Amygdala (tissue), 56 donors: ENCODE measurements around the gene DTNA.
"Not testable (repeated sequence)": the region's sequence is repeated elsewhere in the genome, so short reads cannot be mapped to it uniquely, and the experiment has no call there.

Experiments used
- DNase-seq, 56 donors: peaks; one replicate each; lab custom pipeline; 2025; lab: John Stamatoyannopoulos, UW

The DTNA gene

DNA sequence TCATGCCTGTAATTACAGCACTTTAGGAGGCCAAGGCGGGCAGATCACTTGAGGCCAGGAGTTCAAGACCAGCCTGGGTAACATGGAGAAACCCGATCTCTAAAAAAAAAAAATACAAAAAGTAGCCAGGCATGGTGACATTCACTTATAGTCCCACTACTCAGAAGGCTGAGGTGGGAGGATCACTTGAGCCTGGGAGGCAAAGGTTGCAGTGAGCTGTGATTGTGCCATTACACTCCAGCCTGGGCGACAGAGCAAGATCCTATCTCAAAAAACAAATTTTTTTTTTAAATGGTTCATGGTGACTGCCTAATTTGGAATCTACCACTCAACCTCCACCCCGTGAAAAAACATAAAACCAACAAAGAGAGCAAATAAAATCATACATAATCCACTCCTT lies 212.5 kb downstream of the DTNA start:
- DNase-seq: not testable (repeated sequence)

DNA sequence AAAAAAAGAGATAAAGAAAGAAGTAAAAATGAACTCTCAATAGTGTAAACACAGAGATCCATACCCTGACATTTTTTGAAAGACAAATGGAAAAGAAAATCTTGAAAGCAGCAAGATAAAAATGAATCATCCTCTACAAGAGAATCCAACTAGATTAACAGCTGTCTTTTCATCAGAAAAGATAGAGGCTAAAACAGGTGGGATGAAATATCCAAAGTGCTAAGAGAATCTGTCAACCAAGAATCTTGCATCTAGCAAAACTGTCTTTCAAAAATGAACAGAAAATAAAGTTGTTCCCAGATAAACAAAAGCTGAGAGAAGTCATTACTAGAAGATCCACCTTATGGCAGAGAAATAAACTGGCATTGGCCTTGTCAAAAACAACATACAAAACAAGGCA lies 213.8 kb downstream of the DTNA start:
- DNase-seq: no peak

DNA sequence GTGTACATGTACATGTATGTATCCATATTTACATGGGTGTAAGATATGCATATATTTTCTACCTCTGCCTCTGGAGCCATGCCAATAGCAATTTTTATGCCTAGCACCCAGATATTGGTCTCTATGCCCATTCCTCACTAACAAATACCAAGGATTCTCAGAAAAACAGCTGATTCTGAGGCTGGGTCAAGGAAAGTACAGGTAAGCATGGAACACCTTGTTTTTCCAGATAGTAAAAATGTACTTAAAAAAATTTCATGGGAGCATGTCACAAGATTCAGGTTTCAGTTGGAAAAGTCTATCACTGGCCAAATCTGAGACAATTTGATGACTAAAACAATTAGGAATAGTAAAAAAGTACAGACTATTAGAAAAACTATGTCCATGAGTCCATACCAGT lies 216.6 kb downstream of the DTNA start:
- no peak for DNase-seq

DNA sequence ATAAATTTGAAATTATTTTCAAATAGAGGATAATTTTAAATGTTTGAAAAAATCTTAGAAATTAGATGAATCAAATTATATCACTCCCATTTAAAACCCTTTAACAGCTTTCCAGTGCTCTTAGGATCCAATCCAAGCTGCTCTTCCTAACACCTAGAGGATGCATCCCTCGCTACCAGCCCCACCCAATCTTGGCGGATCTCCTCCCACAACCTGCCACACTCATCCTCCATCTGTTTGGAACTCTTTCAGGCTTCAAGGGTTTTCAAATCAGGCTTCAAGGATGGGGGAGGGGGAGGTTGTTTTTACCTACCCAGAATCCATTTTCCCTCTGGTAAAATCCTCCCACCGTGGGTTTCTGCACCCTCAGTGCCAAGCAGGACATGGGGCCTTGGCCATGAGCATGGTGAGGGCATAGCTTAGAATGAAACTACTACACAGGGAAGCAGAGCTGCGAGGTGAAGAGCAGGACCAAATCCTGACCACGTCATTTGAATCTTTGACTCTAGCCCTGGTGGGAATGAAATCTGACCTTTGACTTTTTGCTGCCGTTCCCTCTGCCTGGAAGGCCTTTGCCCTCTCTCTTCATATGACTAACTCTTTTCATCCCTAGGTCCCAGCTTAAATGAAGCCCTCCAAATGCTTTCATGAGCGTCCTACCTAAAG lies 218.1 kb downstream of the DTNA start:
- DNase-seq: peak in 6 of 56 donors; percentile 3 to 36 (median 10)

DNA sequence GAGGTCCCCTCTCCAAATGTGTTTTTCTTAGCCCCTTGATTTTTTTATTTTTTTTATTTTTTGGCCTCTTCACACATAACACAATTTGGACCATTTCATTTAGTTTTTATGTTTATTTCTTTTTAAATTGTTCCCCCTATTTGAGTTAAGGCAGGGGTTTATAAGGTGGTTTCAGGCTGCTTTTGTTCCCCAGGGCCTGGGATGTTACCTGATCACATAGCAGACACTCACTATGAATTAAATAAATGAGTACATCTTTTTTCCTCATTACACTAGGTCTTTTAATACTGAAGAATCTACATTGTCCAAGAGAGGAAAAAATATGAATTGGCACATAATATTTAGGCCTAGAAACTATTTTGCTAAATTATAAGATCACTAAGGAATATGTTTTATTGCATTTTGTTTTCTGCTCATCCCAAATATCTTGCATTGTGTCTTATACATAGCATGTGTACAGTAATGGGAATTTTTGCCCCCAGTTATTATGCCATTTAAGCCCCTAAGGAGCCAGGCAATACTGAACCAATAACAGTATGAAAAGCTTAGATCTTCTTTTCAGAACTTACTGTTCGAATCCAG lies 218.7 kb downstream of the DTNA start:
- DNase-seq: no peak

DNA sequence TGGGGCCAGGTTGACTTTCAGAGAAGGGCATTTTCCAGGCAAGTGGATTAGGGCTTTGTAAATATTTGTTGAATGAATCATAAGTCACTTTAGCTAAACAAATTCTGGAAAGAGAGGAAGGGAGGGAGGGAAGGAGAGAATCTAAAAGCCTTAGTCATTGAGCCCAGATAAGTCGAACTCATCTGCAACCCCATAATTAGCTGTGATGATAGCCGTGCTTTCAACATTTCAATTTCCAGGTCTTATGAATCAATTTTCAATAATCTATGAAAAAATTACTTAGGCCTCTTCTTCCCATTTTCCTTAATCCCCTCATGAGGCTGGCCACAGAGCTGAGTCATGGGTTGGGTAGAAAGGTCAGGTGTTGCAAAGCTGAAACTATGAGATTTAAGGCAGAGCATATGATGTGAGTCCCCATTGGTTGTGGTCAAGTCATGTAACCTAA lies 219.3 kb downstream of the DTNA start:
- DNase-seq: no peak

DNA sequence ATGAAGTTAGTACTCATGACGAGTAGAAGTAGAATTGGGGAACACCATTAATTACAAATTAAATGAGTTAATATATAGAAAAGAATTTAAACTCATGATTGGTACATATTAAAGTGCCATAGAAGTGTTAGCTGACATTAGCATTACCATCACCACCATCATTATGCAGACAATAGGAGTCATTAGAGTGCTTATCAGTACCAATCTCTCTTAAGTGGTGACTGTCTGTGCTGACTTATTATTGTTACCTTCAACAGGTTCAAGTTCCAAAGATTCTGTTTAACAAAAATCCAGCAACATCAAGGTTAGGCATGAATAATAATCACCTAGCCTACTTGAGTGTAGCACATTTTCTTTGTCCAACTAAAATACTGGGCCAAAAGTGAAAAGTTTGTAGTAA lies 222.3 kb downstream of the DTNA start:
- DNase-seq: no peak

DNA sequence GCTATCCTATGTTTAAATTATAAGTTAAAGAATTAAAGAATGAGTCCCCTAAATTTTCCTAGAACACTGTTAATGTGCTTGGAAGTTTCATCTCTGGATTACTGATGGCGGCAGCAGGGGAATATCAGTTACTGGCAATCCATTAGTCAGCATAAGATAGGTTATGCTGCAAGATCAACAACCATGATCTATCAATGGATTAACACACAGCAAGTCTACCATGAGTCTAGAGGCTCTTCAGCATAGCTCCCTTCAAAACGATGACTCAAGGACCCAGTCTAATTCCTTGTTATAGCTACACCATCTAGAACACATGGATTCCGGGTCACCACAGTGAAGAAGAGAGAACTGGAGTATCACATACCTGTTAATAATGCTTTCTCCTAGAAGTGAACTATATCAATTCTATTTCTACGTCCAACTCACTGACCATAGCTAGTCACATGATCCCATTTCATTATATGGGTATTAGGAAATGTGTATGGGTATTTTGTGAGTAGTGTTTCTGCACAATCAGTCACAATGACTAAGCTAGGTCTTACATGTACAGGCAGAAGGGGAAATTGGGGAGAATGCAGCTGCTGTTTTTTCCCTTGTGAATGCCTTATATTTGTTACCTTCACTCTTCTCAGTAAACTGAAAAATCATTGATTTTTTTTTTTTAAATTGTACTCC lies 222.8 kb downstream of the DTNA start:
- no peak for DNase-seq

DNA sequence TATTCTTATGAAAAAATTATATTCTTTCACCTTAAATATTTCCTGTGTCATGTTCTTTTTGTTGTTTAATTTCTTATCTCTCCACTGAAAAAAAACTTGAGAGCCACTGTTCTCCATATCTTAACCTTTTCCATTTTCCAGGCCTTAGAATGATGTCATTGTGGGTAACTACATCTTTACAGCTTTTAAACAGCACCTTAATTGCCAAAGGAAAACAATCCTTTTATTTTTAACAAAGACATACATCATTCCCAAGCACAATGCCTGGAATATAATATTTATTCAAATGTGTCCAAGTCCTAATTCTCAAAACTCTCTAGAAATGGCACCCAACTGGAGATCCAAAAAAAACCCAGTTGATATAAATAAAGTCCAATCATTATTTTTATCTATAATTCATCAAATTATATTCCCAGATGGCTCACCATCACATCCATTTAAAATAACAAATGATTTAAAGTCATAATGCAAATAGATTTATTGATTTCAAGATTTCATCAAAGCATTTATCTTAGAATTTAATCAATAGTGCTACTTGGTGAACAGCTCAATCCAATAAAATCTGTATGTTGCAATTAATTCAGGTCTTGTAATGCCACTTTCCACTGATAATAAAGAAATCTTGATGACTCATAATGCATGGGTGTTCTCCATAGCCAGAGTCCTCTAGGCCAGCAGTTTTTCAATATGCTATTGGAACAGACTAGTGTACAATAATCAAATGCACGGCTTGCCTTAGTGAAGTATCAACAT lies 224.0 kb downstream of the DTNA start:
- DNase-seq: no peak

DNA sequence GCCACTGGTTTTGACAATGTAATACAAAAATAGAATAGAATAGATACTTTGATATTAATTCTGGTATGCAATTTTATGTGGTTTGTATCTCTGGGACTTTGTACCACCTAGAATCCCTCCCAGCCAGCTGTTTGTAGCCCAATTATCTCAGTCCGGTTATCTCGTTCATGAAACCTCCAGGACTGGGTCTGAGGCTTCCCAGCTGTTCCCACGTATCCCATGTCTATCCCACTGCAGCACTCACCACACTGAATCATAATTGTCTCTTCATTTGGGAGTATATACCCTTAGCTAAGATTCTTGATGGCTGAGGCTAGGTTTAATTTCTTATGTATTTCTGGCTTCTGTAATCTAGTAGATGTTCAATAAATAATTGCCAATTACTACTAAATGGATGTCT lies 226.7 kb downstream of the DTNA start:
- DNase-seq: no peak

DNA sequence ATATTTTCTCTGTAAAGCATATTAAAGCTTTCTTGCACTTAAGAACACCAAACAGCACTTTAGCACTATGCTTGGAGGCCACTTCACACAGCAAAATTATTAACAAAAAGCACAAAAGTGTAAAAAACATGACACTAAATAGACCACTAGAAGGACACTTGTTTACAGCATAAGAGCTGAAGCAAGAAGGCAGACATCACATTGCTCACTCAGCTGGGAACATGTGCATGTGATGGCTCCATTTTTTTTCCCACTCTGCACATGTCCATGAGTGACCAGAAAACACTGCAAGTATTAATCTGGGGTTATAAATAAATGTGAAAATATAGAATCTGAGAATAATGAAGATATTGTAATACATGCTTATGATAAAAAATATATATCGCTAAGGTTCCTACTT lies 228.0 kb downstream of the DTNA start:
- DNase-seq: no peak
